Activated CD4-positive, alpha-beta T cell treated with anti-CD3 and anti-CD28 coated beads, Interleukin-2, amount 50 U/mL, for 48 hours (primary cell): Measurements from ENCODE around the gene NCF2.
"Not testable (repeated sequence)": the region's sequence is repeated elsewhere in the genome, so short reads cannot be mapped to it uniquely, and the experiment has no call there.

Experiments
- DNase-seq, 2 experiments: peaks; one replicate each; pipeline ENCODE4 v3.0.0-alpha.2; 2020

NCF2 gene, protein sequence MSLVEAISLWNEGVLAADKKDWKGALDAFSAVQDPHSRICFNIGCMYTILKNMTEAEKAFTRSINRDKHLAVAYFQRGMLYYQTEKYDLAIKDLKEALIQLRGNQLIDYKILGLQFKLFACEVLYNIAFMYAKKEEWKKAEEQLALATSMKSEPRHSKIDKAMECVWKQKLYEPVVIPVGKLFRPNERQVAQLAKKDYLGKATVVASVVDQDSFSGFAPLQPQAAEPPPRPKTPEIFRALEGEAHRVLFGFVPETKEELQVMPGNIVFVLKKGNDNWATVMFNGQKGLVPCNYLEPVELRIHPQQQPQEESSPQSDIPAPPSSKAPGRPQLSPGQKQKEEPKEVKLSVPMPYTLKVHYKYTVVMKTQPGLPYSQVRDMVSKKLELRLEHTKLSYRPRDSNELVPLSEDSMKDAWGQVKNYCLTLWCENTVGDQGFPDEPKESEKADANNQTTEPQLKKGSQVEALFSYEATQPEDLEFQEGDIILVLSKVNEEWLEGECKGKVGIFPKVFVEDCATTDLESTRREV

DNA sequence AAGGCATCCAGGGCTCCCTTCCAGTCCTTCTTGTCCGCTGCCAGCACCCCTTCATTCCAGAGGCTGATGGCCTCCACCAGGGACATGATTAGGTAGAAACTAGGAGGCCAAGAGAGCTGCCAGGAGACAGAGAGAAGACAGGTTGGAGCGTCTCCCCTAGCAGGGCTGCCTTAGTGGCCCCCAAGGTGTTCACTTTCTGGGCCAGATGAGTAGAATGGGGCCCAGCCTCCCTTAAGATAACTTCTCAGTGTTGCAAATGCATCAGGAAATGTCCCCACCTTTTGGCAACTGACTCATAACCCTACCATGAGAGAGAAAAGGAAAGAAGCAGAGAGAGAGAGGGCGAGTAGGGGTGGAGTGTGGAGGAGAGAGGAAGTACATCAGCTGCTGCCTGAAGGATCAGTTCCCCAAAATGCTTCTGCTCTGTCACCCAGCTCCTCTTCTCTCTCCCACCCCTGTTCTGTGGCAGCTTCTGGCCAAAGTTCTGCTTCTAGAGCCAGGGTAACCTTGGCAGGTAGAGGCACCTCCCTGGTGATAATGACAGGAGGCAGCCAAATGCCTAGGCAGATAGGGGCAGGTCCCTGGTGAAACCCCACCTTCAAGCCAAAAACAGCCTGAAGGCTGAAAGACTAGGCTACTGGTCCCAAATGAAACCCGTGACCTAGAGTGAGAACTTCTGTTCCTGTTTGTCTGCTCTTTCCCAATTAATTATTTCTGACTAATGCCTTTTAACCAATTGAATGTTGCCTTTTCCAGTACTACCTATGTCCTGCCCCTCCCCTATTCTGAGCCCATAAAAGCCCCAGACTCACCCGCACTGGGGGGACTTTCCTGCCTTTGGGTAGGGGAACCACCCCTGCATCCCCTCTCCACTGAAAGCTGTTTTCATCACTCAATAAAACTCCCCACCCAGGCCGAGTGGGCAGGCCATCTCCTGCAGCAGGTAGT, at the start of gene NCF2:
TSS of gene NCF2 (minus strand) at position 216 of the 948 bp plus-strand sequence. CDS start at position 86, 130 bp downstream.
- DNase-seq: peak; percentile 30 to 47

GRCh38 chr1:183638649-183639387, 48.6 kb upstream of the NCF2 start:
- DNase-seq: no peak

DNA sequence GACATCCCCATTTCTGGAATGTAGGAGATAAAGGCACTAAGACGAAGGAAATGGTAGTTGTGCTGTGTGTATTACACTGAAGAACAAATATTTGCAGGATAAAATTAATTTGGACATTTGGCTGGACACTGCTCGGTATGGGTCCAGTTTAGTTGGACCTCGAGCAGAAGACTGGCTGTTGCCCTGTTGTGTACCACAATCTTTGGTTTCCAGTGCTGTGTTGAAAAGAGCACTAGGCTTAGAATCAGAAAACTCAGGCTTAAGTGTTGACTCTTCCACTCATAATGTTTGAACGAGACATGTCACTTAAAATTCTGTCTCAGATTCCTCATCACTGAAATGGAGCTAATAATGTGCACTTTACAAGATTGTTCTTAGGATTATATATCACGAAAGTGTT, 46.5 kb upstream of the NCF2 start:
- DNase-seq: no peak

DNA sequence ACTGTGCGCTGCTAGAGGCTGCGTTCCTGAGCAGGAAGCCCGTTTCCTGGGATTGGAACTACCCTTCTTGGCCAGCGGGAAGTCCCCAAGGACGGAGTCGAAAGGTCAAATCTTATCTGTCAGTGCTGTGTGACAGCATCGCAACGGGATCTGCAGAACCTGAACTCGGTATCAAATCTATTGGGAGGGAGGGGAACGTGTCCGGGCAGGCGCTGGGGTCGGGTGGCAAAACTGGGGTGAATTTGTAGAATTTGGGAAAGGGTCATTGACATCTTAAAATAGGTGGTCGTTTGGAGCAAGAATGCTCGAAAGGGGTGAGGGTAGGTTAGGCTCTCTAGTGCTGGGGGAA, 46.0 kb upstream of the NCF2 start:
- DNase-seq: no peak

DNA sequence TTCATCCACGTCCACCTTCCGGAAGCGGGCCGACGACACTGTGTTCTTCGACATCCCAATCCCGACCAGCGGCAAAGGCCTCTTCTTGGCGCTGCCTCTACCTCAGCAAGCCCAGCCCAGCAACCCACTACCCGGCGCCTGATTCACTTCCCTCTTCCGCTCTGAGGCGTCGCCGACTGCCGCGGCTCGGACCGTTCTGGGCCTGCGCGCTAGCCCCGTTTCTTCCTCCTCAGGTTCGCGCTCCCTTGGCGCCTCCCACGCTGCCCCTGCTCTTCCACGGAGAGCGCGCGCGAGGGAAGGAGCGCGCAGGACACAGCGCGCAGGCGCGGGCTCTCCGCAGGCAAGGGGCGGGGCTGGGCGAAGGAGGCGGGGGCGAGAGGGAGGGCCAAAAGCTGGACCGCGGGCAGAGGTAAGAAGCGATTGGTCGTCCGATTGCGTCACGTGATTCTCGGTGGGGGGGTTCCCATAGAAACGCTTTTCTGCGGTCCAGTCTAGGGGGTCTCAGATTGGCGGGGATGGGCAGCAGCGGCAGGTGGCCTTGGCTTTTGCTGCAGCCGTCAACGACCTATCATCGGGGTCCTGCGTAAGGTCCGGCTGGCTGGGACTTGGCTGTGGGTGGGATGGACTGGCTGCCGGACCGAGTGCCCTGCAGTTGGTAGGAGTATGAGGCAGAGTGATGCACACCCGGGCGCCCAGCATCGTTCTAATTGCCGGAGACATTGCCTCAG, 45.5 kb upstream of the NCF2 start, which contains the start of gene ARPC5:
TSS of gene ARPC5 (minus strand) at position 178 of the 728 bp plus-strand sequence. CDS start at position 54, 124 bp downstream.
- peak; percentile 98 for DNase-seq

DNA sequence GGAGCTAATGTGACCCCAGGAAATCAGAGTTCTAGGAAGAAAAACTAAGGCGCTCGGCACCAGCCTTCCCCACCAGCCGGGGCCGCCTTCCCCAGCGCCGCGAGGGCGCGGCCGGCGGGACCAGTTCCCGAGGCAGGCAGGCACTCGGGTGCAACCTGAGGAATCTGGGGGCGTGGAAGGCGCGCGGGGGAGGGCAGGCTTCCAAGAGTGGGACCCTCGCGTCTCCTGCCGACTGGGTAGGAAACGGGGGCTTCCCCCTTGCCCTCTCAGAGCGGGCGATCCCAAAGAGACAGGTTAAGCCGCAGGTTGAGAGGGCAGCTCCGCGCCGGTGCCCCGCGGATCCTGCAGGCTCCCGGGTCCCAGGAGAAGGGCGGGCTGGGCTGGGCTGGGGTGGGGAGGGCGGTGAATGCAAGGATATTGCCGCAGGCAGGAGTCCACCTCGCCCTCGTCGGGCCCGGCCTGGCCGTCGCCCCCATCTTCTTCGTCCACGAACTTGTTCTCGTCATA, 44.9 kb upstream of the NCF2 start:
- peak; percentile 30 to 38 for DNase-seq

- DNase-seq: no peak
These were observed 44.3 kb upstream of the NCF2 start for GRCh38 chr1:183634429-183635065.

DNA sequence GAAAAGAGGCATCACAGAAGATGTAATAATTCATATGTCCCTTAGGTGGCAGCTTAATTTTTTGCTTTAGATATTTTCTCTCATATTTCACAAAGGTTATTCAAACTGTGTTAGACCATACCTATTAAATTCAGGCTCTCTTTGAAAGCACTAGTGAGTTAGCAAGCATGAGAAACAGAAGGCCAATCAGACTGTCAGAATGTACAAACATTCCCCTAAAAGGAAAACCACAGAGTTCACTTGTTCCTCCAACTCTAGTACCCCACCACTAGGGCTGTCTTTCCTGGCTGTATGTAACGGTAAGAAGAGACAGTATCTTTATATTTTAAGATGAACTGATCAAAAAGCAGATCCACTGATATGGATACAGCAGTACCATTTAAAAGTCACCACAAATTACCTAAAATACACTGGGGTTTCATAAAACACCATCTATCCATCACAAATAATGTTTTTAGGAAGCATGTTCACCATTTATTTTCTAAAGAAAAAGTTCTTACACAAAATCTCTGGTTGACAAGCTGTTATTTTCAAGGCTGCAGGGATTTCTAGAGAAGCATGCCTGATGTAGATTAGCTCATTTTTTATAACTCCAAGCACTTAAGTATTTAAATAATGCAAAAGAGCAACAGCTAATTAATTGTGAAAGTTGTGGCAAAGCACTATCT, 43.6 kb upstream of the NCF2 start:
- DNase-seq: no peak

GRCh38 chr1:183632964-183633363, 42.7 kb upstream of the NCF2 start:
- no peak for DNase-seq

DNA sequence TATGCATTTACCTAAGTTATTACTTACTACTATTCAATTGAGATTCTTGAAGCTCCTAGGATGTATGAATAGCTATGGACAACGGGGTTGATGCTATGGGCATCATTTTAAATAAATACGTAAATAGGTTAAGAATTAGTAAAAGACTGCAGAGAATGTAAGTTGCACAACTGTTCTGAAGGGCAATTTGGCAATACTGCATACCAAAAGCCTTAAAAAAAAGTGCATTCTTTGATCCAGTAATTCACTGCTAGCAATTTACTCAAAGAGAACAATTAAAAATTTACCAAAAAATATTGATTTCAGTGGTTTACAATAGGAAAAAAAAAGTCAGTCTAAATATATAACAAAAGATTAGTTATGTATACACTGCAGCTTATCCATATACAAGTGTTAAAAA, 41.9 kb upstream of the NCF2 start:
- DNase-seq: no peak

- no peak for DNase-seq
These were observed 40.5 kb upstream of the NCF2 start for GRCh38 chr1:183630748-183631147.

- DNase-seq: no peak
These were observed 38.3 kb upstream of the NCF2 start for GRCh38 chr1:183628537-183628936.

GRCh38 chr1:183626236-183626635, 36.0 kb upstream of the NCF2 start:
- not testable (repeated sequence) for DNase-seq

GRCh38 chr1:183622884-183623785, 32.9 kb upstream of the NCF2 start:
- peak; percentile 28 to 52 for DNase-seq

GRCh38 chr1:183622013-183622412, 31.8 kb upstream of the NCF2 start:
- no peak for DNase-seq

GRCh38 chr1:183620311-183620710, 30.1 kb upstream of the NCF2 start:
- no peak for DNase-seq

DNA sequence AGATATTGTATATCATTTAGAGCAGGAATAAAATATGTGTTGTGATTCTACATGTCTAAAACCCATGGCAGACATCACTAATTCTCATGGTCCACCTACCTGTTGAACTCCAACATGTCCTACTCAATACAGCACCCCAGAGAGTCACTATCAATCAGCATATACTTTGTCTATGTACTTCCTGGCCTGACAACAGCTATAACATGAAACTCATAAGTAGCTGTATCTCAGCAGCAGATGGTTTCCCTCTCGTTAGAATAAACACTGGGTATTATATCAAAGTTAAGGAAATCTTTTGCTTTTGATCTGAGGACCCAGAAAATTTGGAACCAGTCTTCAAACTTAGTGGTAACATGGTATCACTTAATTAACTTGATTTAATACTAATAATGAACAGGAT, 29.5 kb upstream of the NCF2 start:
- no peak for DNase-seq

- DNase-seq: not testable (repeated sequence)
These were observed 27.9 kb upstream of the NCF2 start for GRCh38 chr1:183618202-183618601.

GRCh38 chr1:183612975-183613374, 22.7 kb upstream of the NCF2 start:
- not testable (repeated sequence) for DNase-seq

GRCh38 chr1:183612407-183612806, 22.1 kb upstream of the NCF2 start:
- no peak for DNase-seq
